IMR-90 (cell line): ENCODE measurements around the gene DPYSL3. TPM values are rescaled to one million over a fixed set of nuclear protein-coding genes. Genes with fewer than 3 reads are reported as not detected.

Experiments used
- ATAC-seq: fragments of 200-7000 bp; cut with Tn5 transposase; 2 replicates; pipeline ENCODE4 v1.9.1; 2020; ENCODE audit warnings: low read depth, mild to moderate bottlenecking, moderate library complexity
- BruUV-seq: library from RNA; stranded (reverse); fragments of 400-500 nt; replicated peaks from 2 replicates; lab custom pipeline; 2021; lab: Mats Ljungman, UMichigan
- CTCF ChIA-PET: fragments of 300-600 bp; formaldehyde crosslinking; extraction: SDS; loops from one replicate; lab custom pipeline; 2021; ENCODE audit warnings: antibody characterized with exemption; lab: Yijun Ruan, JAX
- POLR2A ChIA-PET: fragments of 300-600 bp; sonication (Branson Sonifier 250); formaldehyde crosslinking; loops from one replicate; lab custom pipeline; 2022; ENCODE audit warnings: antibody characterized with exemption; ENCODE audit not compliant: unreplicated experiment; lab: Charles Lee
- DNase-seq: peaks from one replicate; pipeline ENCODE4 v3.0.0; 2013
- H2AFZ ChIP-seq: replicated peaks from 2 replicates; pipeline ENCODE3; 2013; ENCODE audit warnings: low read length, mild to moderate bottlenecking; ENCODE audit not compliant: poor library complexity
- H2AK5ac ChIP-seq: 2 replicates; pipeline ENCODE4 v1.6.1; 2013; ENCODE audit warnings: low read depth, low read length, inconsistent platforms
- H2AK9ac ChIP-seq: replicated peaks from 2 replicates; pipeline ENCODE3; 2013; ENCODE audit warnings: mild to moderate bottlenecking, low read depth, low read length, moderate library complexity; ENCODE audit not compliant: poor library complexity
- H2BK120ac ChIP-seq: 2 replicates; pipeline ENCODE4 v1.6.1; 2013; ENCODE audit warnings: low read depth, low read length, inconsistent platforms
- H2BK15ac ChIP-seq: 3 replicates; pipeline ENCODE4 v1.6.1; 2013; ENCODE audit warnings: low read depth, low read length, inconsistent platforms
- H2BK20ac ChIP-seq: 2 replicates; pipeline ENCODE4 v1.6.1; 2013; ENCODE audit warnings: low read depth, mild to moderate bottlenecking, inconsistent platforms, low read length, moderate library complexity
- H2BK5ac ChIP-seq: 2 replicates; pipeline ENCODE4 v1.6.1; 2013; ENCODE audit warnings: mild to moderate bottlenecking, low read depth, low read length, inconsistent platforms; ENCODE audit not compliant: poor library complexity, severe bottlenecking
- H3K14ac ChIP-seq: replicated peaks from 2 replicates; pipeline ENCODE4 v1.6.1; 2013; ENCODE audit warnings: low read depth, low read length, inconsistent platforms
- H3K18ac ChIP-seq: 2 replicates; pipeline ENCODE4 v1.6.1; 2013; ENCODE audit warnings: low read depth, low read length, control low read depth
- H3K23ac ChIP-seq: 2 replicates; pipeline ENCODE4 v1.6.1; 2013; ENCODE audit warnings: low read depth, low read length, inconsistent platforms
- H3K27ac ChIP-seq: 2 replicates; pipeline ENCODE4 v1.5.1; 2013; ENCODE audit warnings: mild to moderate bottlenecking, control low read depth, low read length; ENCODE audit not compliant: insufficient read depth
- H3K27me3 ChIP-seq: 2 replicates; pipeline ENCODE4 v1.6.1; 2013; ENCODE audit warnings: low read length; ENCODE audit not compliant: control insufficient read depth, insufficient read depth
- H3K36me3 ChIP-seq: 2 replicates; pipeline ENCODE4 v1.6.1; 2013; ENCODE audit warnings: low read length, mixed read lengths; ENCODE audit not compliant: control insufficient read depth, insufficient read depth
- H3K4ac ChIP-seq: 2 replicates; pipeline ENCODE4 v1.6.1; 2013; ENCODE audit warnings: low read depth, low read length, inconsistent platforms
- H3K4me1 ChIP-seq: 2 replicates; pipeline ENCODE4 v1.6.1; 2013; ENCODE audit warnings: low read length, mixed read lengths; ENCODE audit not compliant: control insufficient read depth, insufficient read depth
- H3K4me2 ChIP-seq: 2 replicates; pipeline ENCODE4 v1.6.1; 2013; ENCODE audit warnings: low read depth, mild to moderate bottlenecking, control low read depth, low read length, moderate library complexity
- H3K4me3 ChIP-seq: 2 replicates; pipeline ENCODE4 v1.5.1; 2013; ENCODE audit warnings: low read depth, mild to moderate bottlenecking, control low read depth, low read length, moderate library complexity; ENCODE audit not compliant: insufficient read depth
- H3K56ac ChIP-seq: 2 replicates; pipeline ENCODE4 v1.6.1; 2013; ENCODE audit warnings: low read length, inconsistent platforms; ENCODE audit not compliant: insufficient read depth; ENCODE audit errors: extremely low read depth
- H3K79me1 ChIP-seq, 2 experiments: 2 replicates each; pipeline ENCODE4 v1.6.1; 2013; ENCODE audit warnings: low read length in 2 of 2, inconsistent platforms in 1 of 2, low read depth in 1 of 2
- H3K9ac ChIP-seq: 2 replicates; pipeline ENCODE4 v1.6.1; 2013; ENCODE audit warnings: low read depth, low read length, control low read depth
- H3K9me1 ChIP-seq: 2 replicates; pipeline ENCODE4 v1.6.1; 2013; ENCODE audit warnings: low read length, inconsistent platforms; ENCODE audit not compliant: insufficient read depth
- H3K9me3 ChIP-seq: 2 replicates; pipeline ENCODE4 v1.6.1; 2013; ENCODE audit warnings: low read length; ENCODE audit not compliant: control insufficient read depth, insufficient read depth
- H4K20me1 ChIP-seq: 2 replicates; pipeline ENCODE4 v1.6.1; 2013; ENCODE audit warnings: low read length, inconsistent platforms; ENCODE audit not compliant: insufficient read depth
- H4K5ac ChIP-seq: 2 replicates; pipeline ENCODE4 v1.6.1; 2013; ENCODE audit warnings: mild to moderate bottlenecking, low read depth, low read length, control low read depth
- H4K8ac ChIP-seq, 2 experiments: 2 replicates each; pipeline ENCODE4 v1.6.1; 2013; ENCODE audit warnings: low read depth in 2 of 2, low read length in 2 of 2, control low read depth in 1 of 2, inconsistent platforms in 1 of 2
- H4K91ac ChIP-seq: 2 replicates; pipeline ENCODE4 v1.6.1; 2013; ENCODE audit warnings: low read depth, low read length, inconsistent platforms; ENCODE audit not compliant: insufficient read depth
- BHLHE40 ChIP-seq: fragments of 150-350 bp; IDR thresholded peaks from 2 replicates; pipeline ENCODE4 v1.6.1; 2016; ENCODE audit warnings: mild to moderate bottlenecking, low read depth, low read length
- CEBPB ChIP-seq: IDR thresholded peaks from 2 replicates; pipeline ENCODE4 v1.6.1; 2012; ENCODE audit warnings: low read depth, low read length, improper control_type of control experiment
- FOS ChIP-seq: fragments of 150-350 bp; IDR thresholded peaks from 2 replicates; pipeline ENCODE4 v1.6.1; 2016; ENCODE audit warnings: low read depth, low read length
- MAFK ChIP-seq: IDR thresholded peaks from 2 replicates; pipeline ENCODE4 v1.6.1; 2012; ENCODE audit warnings: low read depth, low read length, improper control_type of control experiment
- MAZ ChIP-seq: IDR thresholded peaks from 2 replicates; pipeline ENCODE4 v1.6.1; 2012; ENCODE audit warnings: low read depth, mild to moderate bottlenecking, low read length, improper control_type of control experiment, moderate library complexity, borderline replicate concordance
- MXI1 ChIP-seq: IDR thresholded peaks from 2 replicates; pipeline ENCODE4 v1.6.1; 2012; ENCODE audit warnings: low read depth, mild to moderate bottlenecking, low read length, moderate library complexity, borderline replicate concordance
- NFE2L2 ChIP-seq: fragments of 150-350 bp; IDR thresholded peaks from 2 replicates; pipeline ENCODE4 v1.6.1; 2016; ENCODE audit warnings: low read depth, mild to moderate bottlenecking, low read length
- POLR2A ChIP-seq: IDR thresholded peaks from 2 replicates; pipeline ENCODE4 v1.6.1; 2012; ENCODE audit warnings: mild to moderate bottlenecking, low read depth, low read length
- WGBS, 2 experiments: methylation state at CpG; one replicate each; pipeline versions ENCODE4 v1.1.5 to v1.1.7; 2013; ENCODE audit warnings: missing lambda C conversion rate in 2 of 2; ENCODE audit not compliant: insufficient read length in 1 of 2; ENCODE audit errors: extremely low coverage in 2 of 2; 5-methylcytosine and 5-hydroxymethylcytosine counted together
- dilution Hi-C: fragments of 300-500 bp; cut with HindIII; formaldehyde crosslinking; loops from one replicate; pipeline ENCODE4 v1.14.3; 2018; ENCODE audit warnings: low sequenced_read_pairs; ENCODE audit not compliant: unreplicated experiment
- in situ Hi-C: fragments of 300-500 bp; cut with MboI; formaldehyde crosslinking; loops from 3 replicates; pipeline ENCODE4 v1.14.3; 2019; ENCODE audit warnings: low sequenced_read_pairs, inconsistent platforms, mixed read lengths
- intact Hi-C: fragments of 100-400 bp; cut with micrococcal nuclease; formaldehyde crosslinking; loops from 2 replicates; pipeline ENCODE4 v1.10.0; 2022
- polyA plus RNA-seq, 3 experiments: library from polyadenylated mRNA; depleted of rRNA; stranded (reverse); fragments of >200 nt; gene quantifications; 2 replicates each; pipeline ENCODE4 v1.2.3, GENCODE V29; 2012; ENCODE audit warnings: low replicate concordance in 1 of 3
- total RNA-seq: library from RNA; depleted of rRNA; stranded (reverse); fragments of >200 nt; gene quantifications from 2 replicates; pipeline ENCODE4 v1.2.3, GENCODE V29; 2012
- TF ChIP-seq, protein P1 (sequence below): fragments of 150-350 bp; IDR thresholded peaks from 2 replicates; pipeline ENCODE4 v1.6.1; 2017; ENCODE audit warnings: mild to moderate bottlenecking, antibody characterized with exemption, low read length, low read depth
- TF ChIP-seq, protein P2 (sequence below): fragments of 150-350 bp; IDR thresholded peaks from 2 replicates; pipeline ENCODE4 v1.6.1; 2016; ENCODE audit warnings: low read depth, mild to moderate bottlenecking, low read length, moderate library complexity, borderline replicate concordance

Gene DPYSL3
- total and polyA plus RNA-seq, 2 of the 4 experiments (the other 2 are of a cell fraction) = 50.2 to 60.9 TPM

DNA sequence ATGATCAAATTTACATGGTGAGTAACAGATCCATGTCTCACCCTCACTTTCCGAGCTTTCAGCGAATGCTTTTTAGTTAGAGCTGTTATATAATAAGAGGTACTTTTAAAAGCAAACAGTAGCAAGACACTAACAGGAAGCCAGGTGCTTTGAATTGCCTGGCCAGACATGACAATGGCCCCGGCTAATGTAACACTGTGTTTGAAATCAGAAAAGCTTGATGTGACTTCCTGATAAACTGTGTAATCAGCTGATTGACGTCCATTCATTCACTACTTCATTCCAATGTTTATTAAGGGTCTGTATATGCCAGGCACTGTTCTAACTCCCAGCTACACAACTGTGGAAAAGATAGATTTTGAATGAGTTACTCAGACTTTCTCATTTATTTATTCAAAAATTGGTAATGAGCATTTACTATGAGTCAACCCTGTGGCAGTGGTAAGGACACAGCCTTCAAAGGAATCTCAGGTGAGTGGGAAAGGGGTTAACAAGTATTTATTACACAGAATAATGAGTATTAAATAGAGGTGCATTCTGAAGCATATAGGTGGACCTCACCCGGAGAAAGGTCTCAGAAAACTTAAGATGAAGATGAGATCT lies 26.6 kb downstream of the DPYSL3 start:
- Histone ChIP-seq H3K4me3 (no peak overlapping the region), H4K5ac (no peak overlapping the region), H3K9me1 (peaks cover 7% of the 10 kb centered on the region), H4K91ac (0 out of 2 replicates have a peak overlapping the region, but pooled peaks have one; percentile 24), H2BK15ac (no peak overlapping the region), H3K27ac (no peak overlapping the region; the same call in 1 of the 2 replicates), H2BK20ac (peak overlapping the region; percentile 12; the same call in 1 of the 2 replicates), H2AFZ (no peak overlapping the region), H2BK5ac (peak overlapping the region; percentile 20), H3K4me1 (peaks cover 16% of the 10 kb centered on the region), H3K79me1 (peaks cover 36 to 54% of the 10 kb centered on the region in 2 experiments; a peak in 3 of 4 replicates), H2AK9ac (no peak overlapping the region), H2BK120ac (peak overlapping the region; percentile 20; the same call in 1 of the 2 replicates), H3K9me3 (no peaks in the 10 kb centered on the region), H3K36me3 (no peaks in the 10 kb centered on the region), H3K56ac (no peak overlapping the region), H3K9ac (no peak overlapping the region), H3K14ac (no peak overlapping the region), H3K18ac (peak overlapping the region; percentile 72; the same call in 1 of the 2 replicates), H3K4ac (peak overlapping the region; percentile 73; the same call in 1 of the 2 replicates), H4K20me1 (0 out of 2 replicates have a peak, but pooled peaks cover 4% of the 10 kb centered on the region), H3K27me3 (no peaks in the 10 kb centered on the region), H3K4me2 (no peak overlapping the region), H3K23ac (no peak overlapping the region), H2AK5ac (no peak overlapping the region), H4K8ac (no peak overlapping the region)
- in situ Hi-C loops (no loop called here), intact Hi-C loops (no loop called here), dilution Hi-C loops (no loop called here)
- DNase-seq (peak; percentile 48), ATAC-seq (peak; percentile 6; the same call in 1 of the 2 replicates)
- TF ChIP-seq BHLHE40 (no peak), MXI1 (no peak), POLR2A (no peak), CEBPB (no peak), MAZ (no peak), NFE2L2 (no peak), MAFK (no peak), FOS (no peak)
- TF ChIP-seq, protein P1, sequence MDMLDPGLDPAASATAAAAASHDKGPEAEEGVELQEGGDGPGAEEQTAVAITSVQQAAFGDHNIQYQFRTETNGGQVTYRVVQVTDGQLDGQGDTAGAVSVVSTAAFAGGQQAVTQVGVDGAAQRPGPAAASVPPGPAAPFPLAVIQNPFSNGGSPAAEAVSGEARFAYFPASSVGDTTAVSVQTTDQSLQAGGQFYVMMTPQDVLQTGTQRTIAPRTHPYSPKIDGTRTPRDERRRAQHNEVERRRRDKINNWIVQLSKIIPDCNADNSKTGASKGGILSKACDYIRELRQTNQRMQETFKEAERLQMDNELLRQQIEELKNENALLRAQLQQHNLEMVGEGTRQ = no peak
- TF ChIP-seq, protein P2, sequence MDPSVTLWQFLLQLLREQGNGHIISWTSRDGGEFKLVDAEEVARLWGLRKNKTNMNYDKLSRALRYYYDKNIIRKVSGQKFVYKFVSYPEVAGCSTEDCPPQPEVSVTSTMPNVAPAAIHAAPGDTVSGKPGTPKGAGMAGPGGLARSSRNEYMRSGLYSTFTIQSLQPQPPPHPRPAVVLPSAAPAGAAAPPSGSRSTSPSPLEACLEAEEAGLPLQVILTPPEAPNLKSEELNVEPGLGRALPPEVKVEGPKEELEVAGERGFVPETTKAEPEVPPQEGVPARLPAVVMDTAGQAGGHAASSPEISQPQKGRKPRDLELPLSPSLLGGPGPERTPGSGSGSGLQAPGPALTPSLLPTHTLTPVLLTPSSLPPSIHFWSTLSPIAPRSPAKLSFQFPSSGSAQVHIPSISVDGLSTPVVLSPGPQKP = no peak
- BruUV-seq = no TSS peak
- WGBS, 2 experiments = no CpG with 5 or more reads among the region's 5 CpGs
- ChIA-PET CTCF (interaction anchor here (1.2 kb wide), 1 partner anchor 10 kb away, joined by 3 read pairs; no protein-coding TSS in a partner anchor), POLR2A (interaction anchor here (1.1 kb wide), 1 partner anchor 9 kb away, joined by 4 read pairs; no protein-coding TSS in a partner anchor)
